Erythroblast (primary cell): Measurements from ENCODE around the gene ANKRD31.
"Not testable (repeated sequence)": the region's sequence is repeated elsewhere in the genome, so short reads cannot be mapped to it uniquely, and the experiment has no call there.

Experiments
- DNase-seq, 2 experiments: peaks; one replicate each; lab custom pipeline; 2025; lab: John Stamatoyannopoulos, UW
- GATA1 ChIP-seq: IDR thresholded peaks from 2 replicates; pipeline ENCODE4 v1.6.1; 2011; ENCODE audit warnings: low read depth, mild to moderate bottlenecking, control low read depth, low read length, moderate library complexity
- POLR2A ChIP-seq: IDR thresholded peaks from 2 replicates; pipeline ENCODE4 v1.6.1; 2011; ENCODE audit warnings: mild to moderate bottlenecking, low read length

The ANKRD31 gene

DNA sequence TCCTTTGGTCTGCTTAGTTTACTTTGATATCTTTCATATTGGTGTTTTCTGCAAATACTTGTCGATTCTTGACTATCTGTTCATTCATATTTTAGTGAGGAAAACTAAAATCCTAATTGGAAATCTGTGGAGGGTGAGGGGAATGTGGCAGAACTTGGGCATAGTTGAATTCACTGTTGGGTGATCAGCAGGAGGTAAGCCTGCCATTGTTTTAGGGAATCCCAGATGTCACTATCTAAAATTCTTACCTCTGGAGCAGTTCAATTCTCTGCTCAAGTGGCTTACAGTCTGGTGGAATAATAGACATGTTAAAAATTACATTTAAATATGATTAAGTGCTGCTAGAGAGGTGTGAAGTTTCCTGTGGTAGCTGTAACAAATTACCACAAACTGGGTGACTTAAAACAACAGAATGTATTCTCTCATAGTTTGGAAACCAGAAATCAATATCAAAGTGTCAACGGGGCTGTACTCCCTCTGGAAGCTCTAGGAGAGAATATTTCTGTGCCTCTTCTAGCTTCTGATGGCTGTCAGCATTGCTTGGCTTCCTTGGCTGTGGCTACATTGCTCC lies 94.0 kb downstream of the ANKRD31 start:
- TF ChIP-seq POLR2A (no peak), GATA1 (no peak)
- DNase-seq = no peak

DNA sequence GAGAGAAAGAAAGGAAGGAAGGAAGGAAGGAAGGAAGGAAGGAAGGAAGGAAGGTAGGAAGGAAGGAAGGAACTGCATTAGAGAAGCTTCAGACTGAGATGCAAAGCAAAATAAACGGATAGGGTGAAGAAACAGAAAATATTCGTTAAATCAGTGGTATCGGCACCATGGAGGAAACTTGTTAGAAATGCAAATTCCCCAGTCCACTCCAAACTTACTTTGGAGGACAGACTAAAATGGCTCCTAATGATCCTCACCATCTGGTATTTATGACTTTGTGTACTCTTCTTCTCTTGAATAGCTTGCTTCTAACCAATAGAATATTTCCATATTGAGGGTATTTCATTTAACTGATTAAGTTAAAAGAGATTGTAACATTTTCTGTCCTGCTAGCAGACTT lies 96.4 kb downstream of the ANKRD31 start:
- no peak for DNase-seq
- TF ChIP-seq POLR2A = no peak
- no peak for TF ChIP-seq GATA1

DNA sequence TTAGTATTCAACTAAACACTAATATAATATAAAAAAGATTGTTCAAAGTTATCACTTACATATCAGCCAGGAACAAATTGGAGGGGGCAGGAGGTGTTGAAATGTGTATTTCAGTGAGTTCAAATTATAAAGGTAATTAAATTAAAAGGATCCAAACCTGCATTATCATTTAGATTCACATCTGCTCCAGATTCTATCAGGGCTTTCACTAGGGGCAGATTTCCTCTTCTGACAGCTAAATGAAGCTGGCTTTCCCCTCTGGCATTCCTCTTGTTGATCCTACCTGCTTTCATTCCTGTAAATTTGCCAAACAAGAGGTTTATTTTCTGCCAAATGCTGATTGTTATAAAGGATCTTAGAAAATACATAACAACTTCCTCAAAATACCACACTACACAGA lies 98.0 kb downstream of the ANKRD31 start:
- no peak for TF ChIP-seq GATA1
- no peak for TF ChIP-seq POLR2A
- DNase-seq = no peak

DNA sequence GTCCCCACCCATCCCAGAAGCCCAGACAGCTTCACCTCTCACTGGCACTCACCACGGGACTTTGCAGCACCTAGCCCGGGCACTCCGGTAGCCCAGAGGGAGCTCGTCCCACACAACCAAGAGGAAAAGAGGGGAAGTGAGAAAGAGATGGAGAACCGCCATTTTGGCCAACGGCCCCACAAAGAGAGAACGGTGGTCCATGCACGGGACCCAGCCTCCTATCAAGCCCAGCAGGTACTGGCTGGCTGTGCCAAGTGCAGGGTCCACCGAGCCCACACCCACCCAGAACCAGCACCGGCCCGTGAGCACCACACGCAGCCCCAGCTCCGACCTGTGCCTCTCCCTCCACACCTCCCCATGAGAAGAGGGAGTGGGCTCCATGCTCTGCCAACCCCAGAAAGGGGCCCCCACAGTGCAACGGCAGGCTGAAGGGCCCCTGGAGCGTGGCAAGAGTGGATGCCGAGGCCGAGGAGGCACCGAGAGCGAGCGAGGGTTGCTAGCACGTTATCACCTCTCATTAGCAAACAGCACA lies 105.8 kb downstream of the ANKRD31 start:
- TF ChIP-seq POLR2A (no peak), GATA1 (no peak)
- DNase-seq = no peak

DNA sequence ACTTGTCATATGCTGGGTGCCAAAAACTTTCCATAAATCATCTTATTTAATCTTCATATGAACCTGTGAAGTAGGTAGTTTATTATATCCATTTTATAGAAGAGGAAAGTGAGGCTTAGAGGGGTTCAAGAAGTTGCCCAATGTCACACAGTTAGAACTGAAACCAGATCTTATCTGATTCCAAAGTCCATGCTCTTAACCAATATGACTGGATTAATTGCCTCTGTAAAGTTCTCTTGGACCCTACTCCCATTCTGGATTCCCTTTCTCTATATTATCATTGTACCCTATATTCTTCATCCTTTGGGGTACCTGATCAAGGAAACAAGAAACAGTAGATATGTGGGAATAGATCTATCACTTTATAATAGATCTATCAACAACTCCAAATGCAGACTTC lies 119.8 kb downstream of the ANKRD31 start:
- DNase-seq = no peak
- TF ChIP-seq GATA1 = no peak
- TF ChIP-seq POLR2A = no peak

DNA sequence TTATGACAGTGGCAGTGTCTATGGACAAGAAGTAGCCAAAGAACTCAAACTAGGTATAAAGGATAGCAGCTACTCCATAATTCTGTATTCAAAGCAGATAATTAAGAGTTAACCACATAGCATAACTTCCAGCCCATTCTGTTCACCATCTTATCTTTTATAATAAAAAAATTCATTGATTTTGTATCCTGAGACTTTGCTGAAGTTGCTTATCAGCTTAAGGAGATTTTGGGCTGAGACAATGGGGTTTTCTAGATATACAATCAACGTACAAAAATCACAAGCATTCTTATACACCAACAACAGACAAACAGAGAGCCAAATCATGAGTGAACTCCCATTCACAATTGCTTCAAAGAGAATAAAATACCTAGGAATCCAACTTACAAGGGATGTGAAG lies 122.4 kb downstream of the ANKRD31 start:
- peak in 1 of 2 experiments; percentile 7 for DNase-seq

DNA sequence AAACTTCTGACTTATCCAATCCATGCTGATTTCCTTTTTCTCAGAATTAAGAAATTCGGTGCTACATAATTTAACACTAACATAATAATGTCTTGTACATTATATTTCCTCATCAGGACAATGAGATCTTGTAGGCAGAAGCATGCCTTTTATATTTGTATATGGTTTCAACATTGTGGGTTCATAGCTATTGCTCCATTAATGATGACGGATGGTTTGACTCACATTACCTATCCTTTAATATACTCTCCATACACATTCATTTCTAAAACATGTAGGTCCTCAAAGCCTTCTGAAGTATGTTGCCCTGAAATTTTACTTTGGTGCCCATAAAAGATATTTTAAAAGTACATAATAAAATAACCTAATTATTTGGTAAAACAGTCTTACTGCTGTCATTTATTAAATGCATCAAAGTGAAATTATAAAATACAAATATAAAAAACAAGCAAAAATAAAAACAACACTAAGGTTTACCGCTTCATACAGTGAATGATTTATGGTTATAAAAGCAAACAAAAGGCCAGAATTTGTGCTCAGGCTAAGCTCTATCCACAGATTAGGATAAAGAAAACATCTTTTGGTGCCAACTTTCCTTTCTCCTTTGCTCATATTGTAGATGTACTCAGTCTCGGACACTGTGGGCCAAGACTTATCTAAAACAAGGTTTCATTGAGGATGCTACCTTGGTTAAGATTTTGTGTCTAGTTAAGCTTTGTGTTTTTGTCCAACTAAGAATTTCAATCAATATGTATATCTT lies 123.1 kb downstream of the ANKRD31 start:
- TF ChIP-seq GATA1 (no peak), POLR2A (no peak)
- DNase-seq = no peak

DNA sequence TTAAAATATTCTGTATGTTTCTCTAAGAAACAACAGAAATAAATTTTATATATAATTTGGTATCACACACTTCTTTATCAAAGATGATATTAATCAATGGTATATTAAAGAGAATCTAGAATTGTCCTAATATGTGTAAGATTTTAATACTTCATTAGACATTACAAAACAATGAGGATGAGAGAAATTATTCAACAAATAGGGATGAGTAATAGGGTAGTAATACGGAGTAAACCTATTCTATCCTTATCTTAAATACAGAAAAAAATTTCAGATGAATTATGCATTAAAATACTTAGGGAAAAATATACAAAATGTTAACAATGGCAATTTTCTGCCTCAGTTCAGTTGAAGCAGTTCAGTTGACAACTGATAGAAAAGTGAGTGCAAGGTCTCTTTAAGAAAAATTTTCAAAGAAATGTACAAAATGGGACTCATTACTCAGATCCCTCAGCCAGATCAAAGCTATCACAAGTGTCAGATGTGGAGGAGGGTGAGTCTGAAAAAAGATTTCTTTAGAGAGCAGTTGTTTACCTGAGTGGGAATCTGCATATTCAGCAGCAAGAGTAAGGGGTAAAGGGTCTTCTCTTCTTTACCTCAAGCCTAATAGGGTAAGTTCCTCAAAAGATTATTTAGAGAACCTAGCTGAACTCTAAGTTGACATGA lies 127.6 kb downstream of the ANKRD31 start:
- TF ChIP-seq GATA1 (no peak), POLR2A (no peak)
- no peak for DNase-seq

DNA sequence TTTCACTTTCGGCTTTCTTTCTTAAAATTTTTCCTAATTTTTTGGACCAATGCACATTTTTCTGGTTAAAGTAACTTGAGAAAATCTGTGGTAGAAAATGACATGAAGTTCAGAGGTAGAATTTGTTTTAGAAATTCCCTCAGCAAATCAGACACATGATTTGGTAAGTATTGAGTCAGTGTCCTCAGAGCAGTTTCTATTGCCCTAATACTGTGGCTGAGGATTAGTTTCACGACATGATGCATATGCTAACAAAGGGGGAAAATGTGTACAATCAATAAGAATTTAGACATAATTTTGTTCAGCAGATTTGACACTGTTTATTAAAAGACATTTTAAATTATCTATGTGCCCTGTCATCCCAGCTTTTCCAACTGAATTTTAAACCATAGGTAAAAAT lies 128.2 kb downstream of the ANKRD31 start:
- TF ChIP-seq POLR2A (no peak), GATA1 (no peak)
- no peak for DNase-seq

DNA sequence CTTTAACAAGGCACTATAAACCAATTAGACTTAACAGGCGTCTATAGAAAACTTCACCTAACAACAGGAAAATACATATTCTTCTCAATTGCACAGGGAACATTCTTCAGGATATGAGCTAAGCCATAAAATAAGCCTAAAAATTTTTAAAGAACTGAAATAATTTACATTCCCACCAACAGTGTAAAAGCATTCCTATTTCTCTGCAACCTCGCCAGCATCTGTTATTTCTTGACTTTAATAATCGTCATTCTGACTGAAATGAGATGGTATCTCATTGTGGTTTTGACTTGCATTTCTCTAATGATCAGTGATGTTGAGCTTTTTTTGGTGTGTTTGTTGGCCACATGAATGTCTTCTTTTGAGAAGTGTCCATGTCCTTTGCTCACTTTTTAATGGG lies 140.7 kb downstream of the ANKRD31 start:
- DNase-seq = not testable (repeated sequence)

DNA sequence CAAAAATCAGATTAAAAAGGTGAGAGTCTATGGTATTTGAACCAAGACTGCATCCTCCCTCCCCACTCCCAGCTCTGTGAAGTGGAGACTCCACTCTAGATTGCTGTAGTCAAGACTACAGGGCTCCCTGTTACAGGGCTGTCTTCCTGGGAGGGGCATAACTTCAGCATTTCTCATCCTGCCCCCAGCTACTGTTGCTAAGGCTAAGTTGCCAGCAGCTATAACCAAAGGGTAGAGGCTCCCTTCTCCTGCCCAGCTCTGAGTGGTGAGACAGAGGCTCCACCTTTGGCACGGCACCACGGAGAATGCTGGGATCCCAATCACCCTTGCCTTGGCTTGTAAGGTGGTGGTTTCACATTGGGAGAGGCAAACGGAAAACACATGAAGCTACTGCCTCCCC lies 145.1 kb downstream of the ANKRD31 start:
- no peak for DNase-seq

DNA sequence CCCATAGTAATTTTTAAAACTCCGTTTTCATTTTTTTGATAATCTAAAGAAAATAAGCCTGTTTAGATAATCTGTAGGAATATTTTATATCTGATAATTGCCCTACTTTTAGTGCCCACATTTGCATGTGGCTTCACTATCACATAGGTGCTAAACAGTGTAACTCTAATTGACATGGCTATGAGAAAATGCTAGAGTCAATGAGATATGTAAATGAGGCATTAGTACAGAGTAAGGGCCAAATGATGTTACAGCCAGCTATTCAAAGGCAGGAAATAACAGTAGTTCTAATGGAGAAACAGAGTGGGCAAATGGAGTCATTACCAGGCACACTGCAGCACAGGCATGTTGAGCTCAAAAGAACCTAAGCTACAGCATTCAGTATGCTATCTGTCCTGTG lies 147.0 kb downstream of the ANKRD31 start:
- TF ChIP-seq GATA1 (no peak), POLR2A (no peak)
- no peak for DNase-seq

More for the DNA sequence above, 145.1 kb downstream of the ANKRD31 start:
- TF ChIP-seq GATA1 (no peak), POLR2A (no peak)

DNA sequence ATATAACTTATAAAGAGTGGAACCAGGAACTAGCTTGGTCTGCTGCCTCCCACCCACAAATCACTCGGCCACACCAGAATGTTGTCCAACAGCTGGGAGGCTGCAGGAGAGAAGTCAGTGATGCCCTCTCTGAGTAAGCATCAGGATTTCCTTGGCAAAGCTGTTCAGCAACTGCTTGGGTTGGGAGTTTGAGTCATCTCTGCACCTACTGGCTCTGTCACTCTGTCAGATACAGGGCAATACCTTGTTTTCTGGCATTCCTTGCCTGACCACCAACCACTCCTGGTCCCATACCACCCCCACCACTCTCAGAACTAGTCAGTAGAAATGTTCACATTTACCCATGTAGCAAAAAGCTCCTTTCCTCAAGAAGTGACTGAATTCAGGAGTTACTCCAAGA lies 147.5 kb downstream of the ANKRD31 start:
- TF ChIP-seq POLR2A = no peak
- no peak for TF ChIP-seq GATA1
- DNase-seq = no peak

DNA sequence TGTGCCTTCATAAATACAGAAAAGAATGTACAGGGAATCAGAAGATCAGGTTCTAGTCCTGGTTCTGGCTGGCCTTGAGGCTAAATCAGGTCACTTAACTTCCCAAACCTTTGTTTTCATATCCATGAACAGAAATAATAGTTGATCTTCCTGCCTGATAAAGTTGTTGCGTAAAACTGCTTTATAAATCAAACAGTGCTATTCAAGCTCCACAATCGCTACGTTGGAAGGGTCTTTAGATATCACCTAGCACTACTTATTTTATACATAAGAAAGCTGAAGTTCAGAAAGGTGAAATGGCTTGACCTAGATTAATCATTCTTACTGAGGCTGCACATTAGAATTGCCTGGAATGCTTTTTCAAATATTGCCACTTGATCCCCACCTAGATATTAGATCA lies 148.0 kb downstream of the ANKRD31 start:
- no peak for DNase-seq
- no peak for TF ChIP-seq GATA1
- TF ChIP-seq POLR2A = no peak
